Measurements from ENCODE around the gene DEPDC1B. TPM values are rescaled to one million over a fixed set of nuclear protein-coding genes. Genes with fewer than 3 reads are reported as not detected.

The DEPDC1B gene
- total RNA-seq, 2 experiments from 2014 or later, result 0.39 to 0.60 TPM

- DNase-seq (peak in 3 of 14 experiments; percentile 17 to 29 (median 23)), ATAC-seq (ENCODE audit: poor library complexity) (no peak)
- intact Hi-C loops (cut with DNase I, micrococcal nuclease), result no loop called here
- H3K27ac ChIP-seq (ENCODE audit: low read depth in 1 of 2, low read length in 2 of 2), result no peak overlapping the region
- Mint-ChIP-seq H3K27me3 (no peaks in the 10 kb centered on the region), H3K27ac (no peak overlapping the region), H3K9me3 (no peaks in the 10 kb centered on the region), H3K4me1 (ENCODE audit: low read depth) (no peaks in the 10 kb centered on the region), H3K36me3 (ENCODE audit: low read depth) (no peaks in the 10 kb centered on the region), H3K4me3 (no peak overlapping the region)
- no peaks in the 10 kb centered on the region for H3K27me3 ChIP-seq (ENCODE audit: control insufficient read depth in 1 of 2, insufficient read depth in 2 of 2, low read length in 2 of 2)
- no peak overlapping the region for H3K4me3 ChIP-seq (ENCODE audit: low read length)
- no peaks in the 10 kb centered on the region for H3K36me3 ChIP-seq (ENCODE audit: insufficient read depth, low read length)
- CTCF ChIA-PET, result no interaction called here
- POLR2A ChIA-PET, result no interaction called here
- no peaks in the 10 kb centered on the region for H3K9me3 ChIP-seq (ENCODE audit: control insufficient read depth in 1 of 2, insufficient read depth in 1 of 2, low read length in 2 of 2)
- TF ChIP-seq, protein P1, sequence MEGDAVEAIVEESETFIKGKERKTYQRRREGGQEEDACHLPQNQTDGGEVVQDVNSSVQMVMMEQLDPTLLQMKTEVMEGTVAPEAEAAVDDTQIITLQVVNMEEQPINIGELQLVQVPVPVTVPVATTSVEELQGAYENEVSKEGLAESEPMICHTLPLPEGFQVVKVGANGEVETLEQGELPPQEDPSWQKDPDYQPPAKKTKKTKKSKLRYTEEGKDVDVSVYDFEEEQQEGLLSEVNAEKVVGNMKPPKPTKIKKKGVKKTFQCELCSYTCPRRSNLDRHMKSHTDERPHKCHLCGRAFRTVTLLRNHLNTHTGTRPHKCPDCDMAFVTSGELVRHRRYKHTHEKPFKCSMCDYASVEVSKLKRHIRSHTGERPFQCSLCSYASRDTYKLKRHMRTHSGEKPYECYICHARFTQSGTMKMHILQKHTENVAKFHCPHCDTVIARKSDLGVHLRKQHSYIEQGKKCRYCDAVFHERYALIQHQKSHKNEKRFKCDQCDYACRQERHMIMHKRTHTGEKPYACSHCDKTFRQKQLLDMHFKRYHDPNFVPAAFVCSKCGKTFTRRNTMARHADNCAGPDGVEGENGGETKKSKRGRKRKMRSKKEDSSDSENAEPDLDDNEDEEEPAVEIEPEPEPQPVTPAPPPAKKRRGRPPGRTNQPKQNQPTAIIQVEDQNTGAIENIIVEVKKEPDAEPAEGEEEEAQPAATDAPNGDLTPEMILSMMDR (IDR thresholded peaks at IDR 0.05), result no peak
- H3K4me1 ChIP-seq (ENCODE audit: insufficient read depth, low read length), result no peaks in the 10 kb centered on the region
Measured at GRCh38 chr5:60649288-60649917, 50.6 kb downstream of the DEPDC1B start.

DNA sequence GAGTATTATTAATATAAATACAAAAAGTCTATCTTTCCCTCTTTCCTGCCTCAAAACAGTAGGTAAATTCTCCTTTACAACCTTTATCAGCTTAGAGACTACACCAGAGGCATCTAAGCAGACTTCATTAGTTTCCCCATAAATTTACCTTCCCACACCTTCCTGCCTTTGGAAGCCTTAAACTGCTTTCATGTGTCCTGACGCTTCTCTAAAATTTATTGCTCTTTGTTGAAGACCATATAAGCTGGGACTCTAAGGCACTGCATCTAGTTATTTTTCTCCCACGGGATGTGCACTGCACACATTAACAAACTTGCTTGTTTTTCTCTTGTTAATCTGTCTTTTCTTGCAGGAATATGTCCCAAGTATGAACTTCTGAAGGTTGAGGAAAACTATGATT is 51.8 kb downstream of the DEPDC1B start:
- H3K36me3 ChIP-seq (ENCODE audit: insufficient read depth, low read length), result no peaks in the 10 kb centered on the region
- H3K27me3 Mint-ChIP-seq, result no peaks in the 10 kb centered on the region
- no peaks in the 10 kb centered on the region for H3K36me3 Mint-ChIP-seq (ENCODE audit: low read depth)
- ATAC-seq (ENCODE audit: poor library complexity) (no peak), DNase-seq (no peak)
- H3K27ac ChIP-seq (ENCODE audit: low read depth in 1 of 2, low read length in 2 of 2), result no peak overlapping the region
- H3K4me1 ChIP-seq (ENCODE audit: insufficient read depth, low read length), result no peaks in the 10 kb centered on the region
- H3K4me3 Mint-ChIP-seq, result no peak overlapping the region
- ChIA-PET POLR2A (no interaction called here), CTCF (no interaction called here)
- no peaks in the 10 kb centered on the region for H3K9me3 Mint-ChIP-seq
- H3K4me1 Mint-ChIP-seq (ENCODE audit: low read depth), result no peaks in the 10 kb centered on the region
- no peak overlapping the region for H3K27ac Mint-ChIP-seq
- H3K9me3 ChIP-seq (ENCODE audit: control insufficient read depth in 1 of 2, insufficient read depth in 1 of 2, low read length in 2 of 2), result no peaks in the 10 kb centered on the region
- intact Hi-C loops (cut with DNase I, micrococcal nuclease), result no loop called here
- no peaks in the 10 kb centered on the region for H3K27me3 ChIP-seq (ENCODE audit: control insufficient read depth in 1 of 2, insufficient read depth in 2 of 2, low read length in 2 of 2)
- TF ChIP-seq, protein P1 (IDR thresholded peaks at IDR 0.05), result no peak
- no peak overlapping the region for H3K4me3 ChIP-seq (ENCODE audit: low read length)

GRCh38 chr5:60640901-60641300 is 59.1 kb downstream of the DEPDC1B start:
- Histone ChIP-seq H3K36me3 (ENCODE audit: insufficient read depth, low read length) (no peaks in the 10 kb centered on the region), H3K4me1 (ENCODE audit: insufficient read depth, low read length) (no peaks in the 10 kb centered on the region), H3K27me3 (ENCODE audit: control insufficient read depth in 1 of 2, insufficient read depth in 2 of 2, low read length in 2 of 2) (no peaks in the 10 kb centered on the region), H3K4me3 (ENCODE audit: low read length) (no peak overlapping the region), H3K27ac (ENCODE audit: low read depth in 1 of 2, low read length in 2 of 2) (no peak overlapping the region), H3K9me3 (ENCODE audit: control insufficient read depth in 1 of 2, insufficient read depth in 1 of 2, low read length in 2 of 2) (no peaks in the 10 kb centered on the region)
- H3K9me3 Mint-ChIP-seq, result peaks cover 3% of the 10 kb centered on the region
- ChIA-PET CTCF (no interaction called here), POLR2A (no interaction called here)
- H3K27ac Mint-ChIP-seq, result no peak overlapping the region
- H3K4me1 Mint-ChIP-seq (ENCODE audit: low read depth), result no peaks in the 10 kb centered on the region
- DNase-seq, result no peak
- H3K36me3 Mint-ChIP-seq (ENCODE audit: low read depth), result no peaks in the 10 kb centered on the region
- TF ChIP-seq, protein P1 (IDR thresholded peaks at IDR 0.05), result no peak
- no peaks in the 10 kb centered on the region for H3K27me3 Mint-ChIP-seq
- intact Hi-C loops (cut with DNase I, micrococcal nuclease), result no loop called here
- ATAC-seq (ENCODE audit: poor library complexity), result no peak
- no peak overlapping the region for H3K4me3 Mint-ChIP-seq
